Adrenal gland (tissue), 12 donors: ENCODE measurements around the gene SLC9C2. TPM values are rescaled to one million over a fixed set of nuclear protein-coding genes. Genes with fewer than 3 reads are reported as not detected.
"Not testable (repeated sequence)": the region's sequence is repeated elsewhere in the genome, so short reads cannot be mapped to it uniquely, and the experiment has no call there.

ENCODE experiments used
- DNase-seq, 7 donors: peaks; one replicate each; pipeline ENCODE4 v3.0.0-alpha.2; 2019 to 2020
- H3K27ac ChIP-seq, 5 donors: fragments of 200-600 bp; sonication (generic) in 4 of 5; 1 replicate in 3 of 5; 2 replicates in 2 of 5; pipeline versions ENCODE4 v1.5.1 to v1.8.0; 2016 to 2020; ENCODE audit warnings: mild to moderate bottlenecking in 1 of 5
- H3K27me3 ChIP-seq: fragments of 200-600 bp; 2 replicates; pipeline ENCODE4 v1.8.0; 2021
- H3K36me3 ChIP-seq, 2 donors: fragments of 200-600 bp; replicated peaks in 1 of 2; 1 replicate in 1 of 2; 2 replicates in 1 of 2; pipeline versions ENCODE4 v1.5.1 to v1.8.0; 2018 to 2022
- H3K4me1 ChIP-seq, 2 donors: fragments of 200-600 bp; replicated peaks in 1 of 2; 1 replicate in 1 of 2; 2 replicates in 1 of 2; pipeline versions ENCODE4 v1.5.1 to v1.8.0; 2018 to 2021
- H3K4me3 ChIP-seq, 4 donors: fragments of 200-600 bp; sonication (generic) in 3 of 4; one replicate each; pipeline ENCODE4 v1.5.1; 2016 to 2018
- H3K9me3 ChIP-seq, 3 donors: fragments of 200-600 bp; sonication (generic) in 1 of 3; replicated peaks in 1 of 3; 1 replicate in 2 of 3; 2 replicates in 1 of 3; pipeline versions ENCODE4 v1.5.1 to v1.8.0; 2016 to 2021
- POLR2A ChIP-seq, 2 donors: fragments of 450-650 bp; IDR thresholded peaks; one replicate each; pipeline ENCODE4 v1.6.1; 2017; ENCODE audit warnings: antibody characterized with exemption in 2 of 2, mild to moderate bottlenecking in 2 of 2, moderate library complexity in 1 of 2
- WGBS, 4 donors: extraction: QIAGEN DNeasy Blood & Tissue Kit in 2 of 4; methylation state at CpG; one replicate each; pipeline versions ENCODE4 v1.1.5 to v1.1.7; 2013 to 2017; 5-methylcytosine and 5-hydroxymethylcytosine counted together
- intact Hi-C, 2 donors: fragments of 100-400 bp; cut with DNase I; formaldehyde crosslinking; loops; one replicate each; pipeline versions ENCODE4 v1.14.1 to v1.15.0; 2022 to 2023
- polyA plus RNA-seq, 3 donors: library from polyadenylated mRNA; stranded (reverse); fragments of 200-250 nt in 2 of 3; fragments of 350-450 nt in 1 of 3; fragmentation: Illumina TruSeq in 1 of 3; extraction: RNeasy Lipid Tissue Mini Kit (QIAGEN cat#74804) in 1 of 3; gene quantifications; one replicate each; pipeline ENCODE4 v1.2.3, GENCODE V29; 2013 to 2014
- total RNA-seq, 9 donors: library from RNA; depleted of rRNA in 4 of 9; stranded (reverse); fragments of >200 nt in 4 of 9; fragments of 120-200 nt in 1 of 9; fragmentation: NEBNext Ultra II Directional in 1 of 9; extraction: Animal tissue kit (Norgen Biotek cat#: 25700) in 1 of 9; gene quantifications; one replicate each; pipeline versions ENCODE4 v1.1.0 to v1.2.4, GENCODE V29; 2013 to 2023
- TF ChIP-seq, protein P1 (sequence below), 6 experiments: fragments of 450-650 bp in 4 of 6; fragments of 200-600 bp in 2 of 6; sonication (generic) in 1 of 6; IDR thresholded peaks; 1 replicate in 5 of 6; 2 replicates in 1 of 6; pipeline versions ENCODE4 v1.5.1 to v1.8.0; 2016 to 2021; ENCODE audit warnings: antibody characterized with exemption in 6 of 6, mild to moderate bottlenecking in 2 of 6, moderate library complexity in 1 of 6
- donor health status: healthy with polysubstance abuse.
- donor health status: Bipolar disorder and iron deficiency.
- donor health status: DM: yes; HTN: yes; CAD: no.
- donor health status: DM: no; HTN: no; CAD: no.
- donor health status: DM: no; HTN: no; CAD: no.
- donor health status: DM: yes; HTN: yes; CAD: no.

The SLC9C2 gene
- total and polyA plus RNA-seq, 12 donors, result 0.11 to 1.2 (median 0.33) TPM; not detected in 4

DNA sequence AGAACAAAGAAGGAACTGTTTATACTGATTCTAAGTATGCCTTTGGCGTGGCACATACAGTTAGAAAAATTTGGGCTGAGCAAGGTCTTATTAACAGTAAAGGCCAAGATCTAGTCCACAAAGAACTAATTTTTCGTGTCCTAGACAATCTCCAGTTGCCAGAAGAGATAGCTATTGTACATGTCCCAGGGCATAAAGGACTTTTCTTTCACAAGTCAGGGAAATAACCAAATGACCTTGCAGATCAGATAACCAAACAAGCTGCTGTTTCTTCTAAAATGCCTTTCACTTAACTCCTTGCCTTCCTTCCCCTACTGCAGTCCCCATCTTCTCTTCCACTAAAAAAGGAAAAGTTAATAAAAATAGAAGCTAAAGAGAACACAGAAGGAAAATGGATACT is 36.2 kb upstream of the SLC9C2 start:
- Histone ChIP-seq H3K9me3 (no peaks in the 10 kb centered on the region), H3K27ac (peak overlapping the region in 2 of 5 donors; percentile 21 to 37), H3K4me3 (no peak overlapping the region), H3K4me1 (peaks cover 5 to 10% of the 10 kb centered on the region in 2 donors), H3K36me3 (no peaks in the 10 kb centered on the region), H3K27me3 (no peaks in the 10 kb centered on the region)
- WGBS, 4 donors, result 26 to 52% (median 30%) methylated on average over 2 of the region's 2 CpGs
- TF ChIP-seq POLR2A (IDR thresholded peaks at IDR 0.05), result no peak
- TF ChIP-seq, protein P1, sequence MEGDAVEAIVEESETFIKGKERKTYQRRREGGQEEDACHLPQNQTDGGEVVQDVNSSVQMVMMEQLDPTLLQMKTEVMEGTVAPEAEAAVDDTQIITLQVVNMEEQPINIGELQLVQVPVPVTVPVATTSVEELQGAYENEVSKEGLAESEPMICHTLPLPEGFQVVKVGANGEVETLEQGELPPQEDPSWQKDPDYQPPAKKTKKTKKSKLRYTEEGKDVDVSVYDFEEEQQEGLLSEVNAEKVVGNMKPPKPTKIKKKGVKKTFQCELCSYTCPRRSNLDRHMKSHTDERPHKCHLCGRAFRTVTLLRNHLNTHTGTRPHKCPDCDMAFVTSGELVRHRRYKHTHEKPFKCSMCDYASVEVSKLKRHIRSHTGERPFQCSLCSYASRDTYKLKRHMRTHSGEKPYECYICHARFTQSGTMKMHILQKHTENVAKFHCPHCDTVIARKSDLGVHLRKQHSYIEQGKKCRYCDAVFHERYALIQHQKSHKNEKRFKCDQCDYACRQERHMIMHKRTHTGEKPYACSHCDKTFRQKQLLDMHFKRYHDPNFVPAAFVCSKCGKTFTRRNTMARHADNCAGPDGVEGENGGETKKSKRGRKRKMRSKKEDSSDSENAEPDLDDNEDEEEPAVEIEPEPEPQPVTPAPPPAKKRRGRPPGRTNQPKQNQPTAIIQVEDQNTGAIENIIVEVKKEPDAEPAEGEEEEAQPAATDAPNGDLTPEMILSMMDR (IDR thresholded peaks at IDR 0.05), result no peak
- intact Hi-C loops, result no loop called here
- no peak for DNase-seq

DNA sequence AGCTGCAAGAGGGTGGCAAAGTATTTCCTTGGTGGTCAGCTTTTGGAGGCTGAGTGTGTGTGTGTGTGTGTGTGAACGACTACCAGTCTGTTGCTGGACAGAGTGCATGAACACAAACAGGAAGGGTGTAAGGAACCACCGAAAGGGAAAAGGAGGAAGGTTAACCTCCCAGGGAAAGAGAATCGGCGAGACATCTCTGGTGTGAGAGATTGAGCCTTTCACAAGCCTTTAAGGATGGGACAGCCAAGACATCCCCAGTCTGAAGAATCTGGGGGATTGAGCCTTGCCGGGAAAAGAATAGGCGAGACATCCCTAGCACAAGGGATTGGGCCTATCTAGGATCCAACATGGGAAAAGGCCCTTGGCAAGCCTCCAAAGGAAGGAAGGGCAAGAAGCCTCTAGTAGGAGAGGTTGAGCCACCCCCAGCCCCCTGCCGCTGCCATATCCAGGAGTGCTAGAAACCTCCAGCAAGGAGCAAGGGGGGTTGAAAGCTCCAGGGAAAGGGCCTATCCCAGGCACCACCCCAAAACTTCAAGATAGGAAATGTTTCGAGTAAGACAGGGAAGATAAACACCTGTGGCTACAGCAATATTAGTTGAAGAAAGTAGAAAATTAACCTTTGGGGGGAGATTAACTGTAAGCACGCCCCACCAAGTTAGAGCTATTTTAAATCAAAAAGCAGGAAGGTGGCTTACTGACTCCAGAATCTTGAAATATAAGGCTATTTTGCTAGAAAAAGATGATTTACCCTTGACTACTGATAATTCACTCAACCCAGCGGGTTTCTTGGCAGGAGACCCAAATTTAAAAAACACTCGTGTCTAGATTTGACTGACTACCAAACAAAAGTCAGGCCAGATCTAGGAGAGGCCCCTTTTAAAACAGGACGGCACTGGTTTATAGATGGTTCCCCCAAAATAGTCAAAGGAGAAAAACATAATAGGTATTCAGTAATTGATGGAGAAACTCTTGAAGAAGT is 35.5 kb upstream of the SLC9C2 start:
- 74 to 76% (median 75%) methylated on average over 12 of the region's 12 CpGs for whole genome bisulfite sequencing, 4 donors
- no peak for TF ChIP-seq POLR2A (IDR thresholded peaks at IDR 0.05)
- H3K4me3 ChIP-seq, result no peak overlapping the region

DNA sequence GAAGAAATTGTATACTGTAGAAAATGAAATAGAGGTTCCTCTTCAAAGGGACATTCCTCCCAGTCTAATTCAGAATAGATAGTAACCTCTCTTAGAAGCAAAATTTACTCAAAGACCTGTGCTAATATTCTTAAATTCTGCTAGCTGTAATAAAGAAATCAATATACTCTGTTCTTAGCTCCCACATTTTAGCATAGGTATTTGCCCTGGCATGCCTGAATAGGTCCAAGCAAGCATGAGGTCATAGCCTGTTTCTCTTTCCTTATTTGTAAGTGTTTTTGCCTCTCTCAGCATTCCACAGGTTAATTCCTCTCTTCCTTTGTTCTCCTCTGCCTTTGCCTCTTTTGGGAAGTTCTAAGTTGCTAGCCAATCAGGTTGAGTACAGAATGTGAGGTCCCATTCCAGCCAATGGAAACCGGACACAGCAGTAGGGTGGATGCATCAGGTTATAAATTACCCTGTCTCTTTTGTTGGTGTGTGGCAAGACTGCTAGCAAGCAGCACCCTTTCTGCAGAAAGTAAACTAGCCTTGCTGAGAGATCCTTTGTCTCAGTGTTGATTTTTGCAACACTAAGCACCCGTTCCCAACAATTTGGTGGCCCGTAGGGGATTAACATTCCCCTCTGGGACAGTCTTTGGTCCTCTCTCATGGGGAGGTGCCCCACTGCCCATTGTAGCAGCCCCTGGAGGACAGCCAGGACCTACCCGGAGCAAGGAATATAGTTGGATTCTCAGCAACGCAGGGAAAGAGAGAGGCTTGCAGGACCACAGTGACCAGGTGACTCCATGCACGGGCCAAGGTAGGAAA is 34.6 kb upstream of the SLC9C2 start:
- H3K4me1 ChIP-seq, H3K4me3 ChIP-seq, H3K9me3 ChIP-seq, H3K36me3 ChIP-seq, H3K27me3 ChIP-seq, intact Hi-C loops, H3K27ac ChIP-seq, DNase-seq: not testable (repeated sequence)
- 91 to 96% (median 94%) methylated on average over 4 to 6 of the region's 6 CpGs for WGBS, 4 donors

More for the DNA sequence above, 35.5 kb upstream of the SLC9C2 start:
- no peak for DNase-seq
- H3K36me3 ChIP-seq, result no peaks in the 10 kb centered on the region
- intact Hi-C loops, result no loop called here
- H3K9me3 ChIP-seq, result no peaks in the 10 kb centered on the region
- H3K27ac ChIP-seq, result peak overlapping the region in 2 of 5 donors; percentile 21 to 37
- peaks cover 5 to 10% of the 10 kb centered on the region in 2 donors for H3K4me1 ChIP-seq
- H3K27me3 ChIP-seq, result no peaks in the 10 kb centered on the region

DNA sequence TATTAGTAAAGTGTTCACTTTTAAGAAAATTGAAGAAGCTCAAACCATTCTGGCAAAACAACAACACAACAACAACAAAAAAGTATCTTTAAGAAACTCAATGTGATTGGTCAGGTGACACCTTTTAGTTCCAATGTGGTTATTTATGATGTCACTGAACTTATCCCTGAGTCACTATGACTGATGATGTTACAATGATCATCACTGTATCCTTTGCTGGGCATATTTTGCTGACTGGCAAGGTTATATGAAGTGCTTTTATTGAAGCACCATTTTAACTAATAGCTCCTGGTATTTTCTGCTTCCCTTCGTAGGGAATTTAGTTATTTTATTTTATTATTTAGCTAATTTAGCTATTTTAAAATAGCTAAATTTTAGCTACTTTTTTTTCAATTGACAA is 32.2 kb upstream of the SLC9C2 start, which contains the start of gene TEX50:
TEX50 (plus strand) TSS at position 223 of the 400 bp plus-strand sequence. CDS start 184 bp downstream, outside the sequence.
- intact Hi-C loops, result no loop called here
- H3K27me3 ChIP-seq, result no peaks in the 10 kb centered on the region
- no peak for DNase-seq
- H3K4me1 ChIP-seq, result peaks cover 5 to 10% of the 10 kb centered on the region in 2 donors
- H3K9me3 ChIP-seq, result no peaks in the 10 kb centered on the region
- WGBS, 4 donors, result 78 to 87% (median 85%) methylated on average over 1 of the region's 1 CpG
- H3K4me3 ChIP-seq, result no peak within 1 kb of the TSS
- H3K27ac ChIP-seq, result no peak within 1 kb of the TSS
- no peak for TF ChIP-seq POLR2A (IDR thresholded peaks at IDR 0.05)
- TF ChIP-seq, protein P1 (IDR thresholded peaks at IDR 0.05), result no peak
- H3K36me3 ChIP-seq, result no peaks in the 10 kb centered on the region

DNA sequence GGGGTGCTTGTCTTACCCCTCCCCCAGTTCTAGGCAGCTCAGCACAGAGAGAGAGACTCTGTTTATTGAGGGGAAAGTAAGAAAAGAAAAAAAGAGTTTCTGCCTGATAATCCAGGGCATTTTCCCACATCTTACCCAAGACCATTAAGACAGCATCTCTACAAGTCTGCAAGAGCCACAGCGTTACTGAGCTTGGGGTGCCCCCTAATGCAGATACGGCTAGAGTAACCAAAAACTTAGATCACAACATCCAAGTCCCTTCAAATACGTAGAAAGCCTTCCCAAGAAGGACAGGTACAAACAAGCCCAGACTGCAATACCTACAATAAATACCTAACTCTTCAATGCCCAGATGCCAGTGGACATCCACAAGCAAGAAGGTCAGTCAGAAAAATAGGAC is 26.0 kb upstream of the SLC9C2 start:
- no peak overlapping the region for H3K4me3 ChIP-seq
- no peaks in the 10 kb centered on the region for H3K4me1 ChIP-seq
- no peaks in the 10 kb centered on the region for H3K9me3 ChIP-seq
- TF ChIP-seq, protein P1 (IDR thresholded peaks at IDR 0.05), result no peak
- TF ChIP-seq POLR2A (IDR thresholded peaks at IDR 0.05), result no peak
- H3K27ac ChIP-seq, result no peak overlapping the region
- H3K36me3 ChIP-seq, result no peaks in the 10 kb centered on the region
- WGBS, 4 donors, result 80 to 94% (median 91%) methylated on average over 3 of the region's 3 CpGs
- intact Hi-C loops, result no loop called here
- no peak for DNase-seq
- H3K27me3 ChIP-seq, result no peaks in the 10 kb centered on the region
